Fibroblast of mammary gland (primary cell): ENCODE results near the gene MEGF6.
"Not testable (repeated sequence)": the region's sequence is repeated elsewhere in the genome, so short reads cannot be mapped to it uniquely, and the experiment has no call there.

Source experiments
- DNase-seq: peaks from one replicate; pipeline ENCODE4 v3.0.0-alpha.2; 2010; ENCODE audit warnings: low read depth
- H3K4me3 ChIP-seq: 2 replicates; pipeline ENCODE4 v1.5.1; 2011; ENCODE audit warnings: low read depth, mild to moderate bottlenecking, low read length, moderate library complexity; ENCODE audit not compliant: control insufficient read depth
- TF ChIP-seq, protein P1 (sequence below): conservative IDR thresholded peaks from 2 replicates; pipeline ENCODE4 v1.5.1; 2011; ENCODE audit warnings: low read depth, low read length, inconsistent platforms; ENCODE audit not compliant: control insufficient read depth, insufficient read depth

The MEGF6 gene

DNA sequence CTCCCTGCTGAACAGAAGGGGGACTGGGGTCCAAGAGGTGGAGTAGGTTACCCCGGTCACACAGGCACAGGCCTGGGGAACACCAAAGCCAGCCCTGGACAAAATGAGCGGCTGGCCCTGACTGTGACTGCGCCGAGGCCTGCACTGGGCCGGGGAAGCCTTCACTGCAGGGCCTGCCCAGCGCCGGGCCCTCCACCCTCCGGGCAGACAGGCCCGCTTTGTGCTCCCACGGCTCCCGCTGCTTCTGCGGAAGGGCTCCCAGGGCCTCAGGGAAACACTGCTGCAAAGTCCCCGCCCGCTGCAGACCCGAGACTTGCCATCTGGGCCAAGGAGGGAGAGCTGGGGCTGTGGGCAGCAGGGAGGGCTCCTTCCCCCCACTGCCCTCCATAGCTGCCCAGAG is 35.3 kb downstream of the MEGF6 start:
- DNase-seq, result no peak
- TF ChIP-seq, protein P1, sequence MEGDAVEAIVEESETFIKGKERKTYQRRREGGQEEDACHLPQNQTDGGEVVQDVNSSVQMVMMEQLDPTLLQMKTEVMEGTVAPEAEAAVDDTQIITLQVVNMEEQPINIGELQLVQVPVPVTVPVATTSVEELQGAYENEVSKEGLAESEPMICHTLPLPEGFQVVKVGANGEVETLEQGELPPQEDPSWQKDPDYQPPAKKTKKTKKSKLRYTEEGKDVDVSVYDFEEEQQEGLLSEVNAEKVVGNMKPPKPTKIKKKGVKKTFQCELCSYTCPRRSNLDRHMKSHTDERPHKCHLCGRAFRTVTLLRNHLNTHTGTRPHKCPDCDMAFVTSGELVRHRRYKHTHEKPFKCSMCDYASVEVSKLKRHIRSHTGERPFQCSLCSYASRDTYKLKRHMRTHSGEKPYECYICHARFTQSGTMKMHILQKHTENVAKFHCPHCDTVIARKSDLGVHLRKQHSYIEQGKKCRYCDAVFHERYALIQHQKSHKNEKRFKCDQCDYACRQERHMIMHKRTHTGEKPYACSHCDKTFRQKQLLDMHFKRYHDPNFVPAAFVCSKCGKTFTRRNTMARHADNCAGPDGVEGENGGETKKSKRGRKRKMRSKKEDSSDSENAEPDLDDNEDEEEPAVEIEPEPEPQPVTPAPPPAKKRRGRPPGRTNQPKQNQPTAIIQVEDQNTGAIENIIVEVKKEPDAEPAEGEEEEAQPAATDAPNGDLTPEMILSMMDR, result no peak
- no peak overlapping the region for H3K4me3 ChIP-seq

DNA sequence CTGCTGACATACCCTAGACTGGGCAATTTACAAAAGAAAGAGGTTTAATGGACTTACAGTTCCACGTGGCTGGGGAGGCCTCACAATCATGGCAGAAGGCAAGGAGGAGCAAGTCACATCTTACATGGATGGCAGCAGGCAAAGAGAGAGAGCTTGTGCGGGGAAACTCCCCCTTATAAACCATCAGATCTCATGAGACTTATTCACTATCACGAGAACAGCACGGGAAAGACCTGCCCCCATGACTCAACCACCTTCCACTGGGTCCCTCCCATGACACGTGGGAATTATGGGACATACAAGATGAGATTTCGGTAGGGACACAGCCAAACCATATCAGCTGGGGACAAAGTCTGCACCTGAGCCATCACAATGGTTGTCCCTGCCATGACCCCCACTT is 35.8 kb downstream of the MEGF6 start:
- H3K4me3 ChIP-seq, DNase-seq: not testable (repeated sequence)

DNA sequence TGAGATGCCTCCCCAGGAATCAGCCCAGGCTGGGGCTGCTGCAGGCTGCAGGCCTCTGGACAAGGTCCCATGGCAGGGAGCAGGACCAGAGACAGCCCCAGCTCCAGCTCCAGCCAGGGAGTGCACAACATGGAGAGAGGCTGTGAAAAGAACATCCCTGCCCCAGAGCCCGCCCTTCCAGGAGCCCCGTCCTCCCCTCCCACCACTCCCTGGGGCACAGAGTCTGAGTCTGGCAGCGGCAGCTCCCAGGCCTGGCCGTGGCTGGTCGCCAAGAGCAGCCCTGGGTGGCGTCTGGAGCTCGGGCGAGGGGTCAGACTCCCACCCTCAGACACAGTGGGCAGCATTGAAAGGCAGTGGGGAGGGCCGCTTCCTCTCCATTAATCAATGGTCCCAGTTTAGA is 37.8 kb downstream of the MEGF6 start:
- TF ChIP-seq, protein P1, result no peak

DNA sequence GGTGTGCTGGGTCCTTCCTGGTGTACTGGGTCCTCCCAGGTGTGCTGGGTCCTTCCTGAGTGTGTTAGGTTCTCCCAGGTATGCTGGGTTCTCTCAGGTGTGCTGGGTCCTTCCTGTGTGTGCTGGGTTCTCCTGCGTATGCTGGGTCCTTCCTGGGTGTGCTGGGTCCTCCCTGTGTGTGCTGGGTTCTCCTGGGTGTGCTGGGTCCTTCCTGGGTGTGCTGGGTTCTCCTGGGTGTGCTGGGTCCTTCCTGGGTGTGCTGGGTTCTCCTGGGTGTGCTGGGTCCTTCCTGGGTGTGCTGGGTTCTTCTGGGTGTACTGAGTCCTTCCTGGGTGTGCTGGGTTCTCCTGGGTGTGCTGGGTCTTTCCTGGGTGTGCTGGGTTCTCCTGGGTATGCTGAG is 38.7 kb downstream of the MEGF6 start:
- not testable (repeated sequence) for DNase-seq, H3K4me3 ChIP-seq

More for the DNA sequence above, 37.8 kb downstream of the MEGF6 start:
- no peak for DNase-seq
- no peak overlapping the region for H3K4me3 ChIP-seq

DNA sequence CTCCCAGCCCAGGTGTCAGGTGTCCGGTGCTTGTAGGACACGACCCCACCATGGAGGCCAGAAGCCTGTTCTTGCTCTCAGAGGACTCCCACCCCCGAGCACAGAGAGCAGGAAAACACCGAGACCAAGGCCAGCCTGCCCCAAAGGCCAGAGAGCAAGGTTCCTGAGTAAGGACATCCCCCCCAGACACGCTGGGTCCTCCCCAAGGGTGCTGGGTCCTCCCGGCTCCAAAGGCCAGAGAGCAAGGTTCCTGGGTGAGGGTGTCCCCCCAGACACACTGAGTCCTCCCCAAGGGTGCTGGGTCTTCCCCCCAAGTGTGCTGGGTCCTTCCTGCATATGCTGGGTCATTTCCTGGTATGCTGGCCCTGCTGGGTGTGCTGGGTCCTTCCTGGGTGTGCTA is 40.0 kb downstream of the MEGF6 start:
- H3K4me3 ChIP-seq, result no peak overlapping the region
- no peak for DNase-seq
- TF ChIP-seq, protein P1, result no peak

DNA sequence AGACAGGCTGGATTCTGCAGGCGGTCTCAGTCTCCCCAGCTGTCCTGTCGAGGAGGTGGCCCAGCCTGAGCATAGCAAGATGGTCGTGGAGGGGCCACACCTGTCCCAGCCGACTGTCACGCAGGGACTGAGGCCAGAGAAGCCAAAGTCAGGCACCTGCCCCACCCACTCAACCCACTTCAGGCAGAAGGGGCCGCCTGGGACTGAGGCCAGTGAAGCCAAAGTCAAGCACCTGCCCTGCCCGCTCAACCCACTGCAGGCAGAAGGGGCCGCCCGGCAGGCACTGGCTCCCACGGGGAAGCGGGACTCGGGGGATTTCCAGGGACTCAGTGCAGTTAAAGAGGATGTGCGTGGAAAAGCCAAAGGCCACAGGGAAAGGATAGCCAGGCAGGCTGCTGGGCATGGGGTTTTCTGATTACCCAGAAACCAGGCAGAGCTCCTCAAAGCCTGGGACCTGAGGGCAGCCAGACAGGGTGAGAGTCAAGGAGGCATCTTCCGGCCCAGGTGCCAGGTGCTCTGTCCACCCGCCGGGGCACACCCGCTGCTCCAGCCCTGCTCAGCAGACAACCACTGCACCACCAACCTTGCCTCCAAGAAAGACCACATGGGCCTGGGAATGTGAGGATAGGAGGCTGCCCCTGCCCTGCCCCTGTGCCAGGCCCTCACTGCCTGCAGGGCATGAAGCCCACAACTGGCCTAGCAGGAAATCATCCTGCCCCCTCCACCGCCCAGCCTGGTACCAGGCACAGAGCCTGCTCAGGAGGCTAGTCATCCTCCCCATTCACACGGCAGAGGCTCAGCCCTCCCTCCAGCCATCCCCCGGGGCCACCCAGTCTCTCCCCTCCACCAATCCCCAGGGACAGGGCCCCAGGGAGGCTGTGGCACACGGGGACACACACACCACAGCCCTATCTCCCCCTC is 41.0 kb downstream of the MEGF6 start:
- DNase-seq, result no peak
- TF ChIP-seq, protein P1, result no peak
- no peak overlapping the region for H3K4me3 ChIP-seq

DNA sequence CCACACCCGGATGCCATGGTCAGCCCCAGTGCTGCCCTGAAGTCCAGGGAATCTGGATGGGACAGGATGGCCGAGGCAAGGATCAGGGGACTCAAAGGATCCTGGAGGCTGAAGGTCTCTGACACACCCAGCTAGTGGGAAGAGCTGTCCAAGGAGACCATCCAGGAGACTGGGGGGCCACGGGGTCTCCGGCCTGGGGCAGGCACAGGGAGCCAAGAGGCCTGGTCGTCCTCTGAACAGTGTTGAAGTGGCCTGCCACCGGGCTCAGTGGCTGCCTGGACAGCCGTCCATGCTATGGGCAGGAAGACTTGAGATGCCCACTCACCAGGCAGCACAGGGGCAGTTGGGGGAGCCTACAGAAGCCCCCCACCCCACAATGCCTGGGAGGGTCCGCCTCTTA is 41.9 kb downstream of the MEGF6 start:
- H3K4me3 ChIP-seq, result no peak overlapping the region
- no peak for DNase-seq
- TF ChIP-seq, protein P1, result no peak
